EH (cell line): Measurements from ENCODE around the gene TM4SF4.

Experiments used
- DNase-seq: peaks from one replicate; pipeline ENCODE4 v3.0.0-alpha.2; 2015; ENCODE audit warnings: low read depth

TM4SF4 gene

DNA sequence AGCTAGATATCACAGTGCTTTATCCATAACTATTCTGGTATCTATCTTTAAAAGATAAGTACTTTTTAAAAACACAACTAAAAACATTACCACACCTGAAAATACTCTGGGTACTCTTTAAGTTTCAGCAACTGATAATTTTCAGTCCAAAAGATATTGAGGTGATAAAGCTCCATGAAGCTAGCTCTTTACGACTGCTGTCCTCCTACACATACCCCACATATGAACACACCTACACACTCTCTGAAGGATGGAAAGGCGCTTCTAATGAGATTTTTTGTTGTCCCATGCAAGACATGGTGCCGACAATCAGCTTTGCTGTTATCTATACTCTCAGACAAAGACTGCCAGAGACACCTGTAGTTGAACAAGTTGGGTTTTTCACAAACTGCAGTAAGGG, 19.1 kb upstream of the TM4SF4 start:
- no peak for DNase-seq

DNA sequence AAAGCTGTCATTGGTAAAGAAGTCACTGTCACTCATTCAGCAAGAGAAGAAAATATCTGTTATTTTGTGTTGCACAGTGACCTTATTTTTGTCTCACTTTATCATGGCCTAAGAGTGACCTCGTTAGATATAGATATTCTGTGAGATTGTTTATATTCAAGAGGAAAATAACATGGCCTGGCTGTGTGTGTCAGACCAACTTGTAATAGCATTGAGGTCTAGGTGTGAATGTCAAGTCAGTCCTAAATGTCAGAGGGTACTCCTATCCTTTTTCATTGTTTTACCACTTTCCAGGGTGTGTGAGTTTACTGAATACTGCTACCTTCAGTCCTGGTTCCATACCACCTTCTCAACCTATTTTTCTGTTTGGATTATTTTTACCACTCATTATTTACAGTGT, 18.5 kb upstream of the TM4SF4 start:
- no peak for DNase-seq

DNA sequence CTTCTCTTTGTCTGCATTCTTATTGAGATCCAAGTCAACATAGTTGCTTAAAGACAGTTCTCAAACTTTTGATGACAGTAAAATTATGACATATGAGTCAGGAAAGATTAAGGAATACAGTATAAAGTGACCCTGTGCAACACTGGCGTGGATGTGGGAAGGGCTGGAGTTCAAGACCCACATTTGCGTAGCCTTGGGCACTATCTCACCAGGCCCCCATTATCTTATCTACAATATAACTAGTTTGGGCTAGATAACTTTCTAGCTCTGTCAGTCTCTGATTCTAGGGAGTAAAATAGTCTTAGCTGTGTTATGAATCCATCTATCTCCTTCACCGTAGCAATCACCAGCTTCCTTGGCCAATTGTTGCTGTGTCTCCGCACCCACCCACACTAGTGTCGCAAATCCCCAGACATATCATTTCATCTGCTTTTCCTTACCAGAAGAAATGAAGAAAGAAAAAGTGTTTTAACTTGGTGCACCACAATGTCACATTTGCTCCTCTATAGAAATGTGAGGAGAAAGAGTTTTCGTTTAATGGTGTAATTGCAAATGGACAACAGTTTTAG, 14.9 kb upstream of the TM4SF4 start:
- DNase-seq: no peak

DNA sequence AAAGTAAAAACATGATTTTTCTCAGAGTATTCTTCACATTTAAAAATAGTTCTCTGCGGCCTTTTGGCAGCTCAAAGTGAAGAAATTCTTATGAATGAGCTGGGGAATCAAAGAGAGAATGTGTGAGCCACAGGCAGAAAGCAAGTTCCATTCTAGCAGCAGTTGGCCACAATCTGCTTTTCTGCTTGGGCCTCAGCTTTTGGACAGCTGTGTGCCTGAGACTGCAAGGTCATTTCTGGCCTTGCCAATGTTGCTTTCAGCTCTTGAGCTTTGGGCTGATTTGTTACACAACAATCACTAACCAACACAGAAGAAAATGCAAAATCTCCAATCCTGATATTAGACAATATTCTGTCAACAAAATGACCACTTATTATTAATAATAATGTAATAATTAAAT, 14.4 kb upstream of the TM4SF4 start:
- DNase-seq: no peak

DNA sequence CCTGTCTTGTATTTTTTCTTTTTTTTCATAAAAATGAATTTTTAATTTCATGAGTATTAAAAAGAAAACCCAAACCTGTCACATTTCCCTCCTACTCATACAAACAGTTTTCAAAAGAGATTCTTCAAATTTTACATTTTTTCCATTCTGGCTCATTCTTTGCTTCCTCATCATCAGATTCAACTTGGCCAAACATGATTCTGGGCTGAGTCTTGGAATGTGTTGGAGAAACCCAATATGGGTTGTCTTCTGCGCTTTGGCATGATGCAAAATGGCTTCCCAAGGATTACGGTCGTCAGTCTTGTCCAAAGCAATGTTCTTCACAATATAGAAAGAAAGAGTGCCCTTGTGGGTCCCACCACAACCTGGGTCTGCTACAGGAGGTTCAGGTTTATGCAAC, 12.4 kb upstream of the TM4SF4 start:
- peak; percentile 53 for DNase-seq

DNA sequence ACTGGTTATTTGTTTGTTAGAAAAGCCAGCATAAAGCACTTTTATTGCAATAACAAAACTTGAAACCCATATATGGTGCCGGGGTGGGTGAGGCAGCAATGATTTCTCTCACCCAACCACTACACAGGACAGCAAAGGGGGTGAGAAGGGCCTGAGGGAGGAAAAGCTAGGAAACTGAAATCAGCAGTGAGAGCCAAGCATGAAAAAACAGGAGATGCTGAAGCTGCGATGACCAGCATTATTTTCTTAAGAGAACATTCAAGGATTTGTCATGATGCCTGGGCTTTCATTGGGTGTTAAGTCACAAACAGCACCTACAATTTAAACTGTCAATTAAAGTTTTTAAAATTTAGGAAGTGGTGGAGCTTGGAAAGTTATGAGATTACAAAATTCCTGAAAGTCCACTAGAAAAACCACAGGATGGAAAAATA, 11.9 kb upstream of the TM4SF4 start:
- peak; percentile 90 for DNase-seq

DNA sequence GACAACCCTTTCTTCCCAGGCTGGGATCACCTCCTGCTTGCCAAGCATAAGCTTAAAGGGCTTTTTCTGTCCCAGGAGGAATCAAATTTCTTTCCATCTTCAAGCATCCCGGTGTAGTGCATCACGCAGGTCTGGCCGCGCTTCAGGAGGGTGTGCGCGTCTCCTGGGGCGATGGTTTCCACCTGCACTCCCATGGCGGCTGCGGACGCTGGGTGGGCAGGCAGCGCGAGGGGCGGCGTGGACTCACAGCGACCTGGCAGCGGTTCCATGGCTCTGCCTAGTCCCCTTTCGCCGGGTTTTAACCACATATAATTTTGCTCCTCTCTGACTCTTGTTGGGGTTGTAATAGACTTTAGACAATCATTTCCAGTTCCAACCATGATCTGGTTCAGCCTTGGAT, 10.6 kb upstream of the TM4SF4 start:
- DNase-seq: no peak

DNA sequence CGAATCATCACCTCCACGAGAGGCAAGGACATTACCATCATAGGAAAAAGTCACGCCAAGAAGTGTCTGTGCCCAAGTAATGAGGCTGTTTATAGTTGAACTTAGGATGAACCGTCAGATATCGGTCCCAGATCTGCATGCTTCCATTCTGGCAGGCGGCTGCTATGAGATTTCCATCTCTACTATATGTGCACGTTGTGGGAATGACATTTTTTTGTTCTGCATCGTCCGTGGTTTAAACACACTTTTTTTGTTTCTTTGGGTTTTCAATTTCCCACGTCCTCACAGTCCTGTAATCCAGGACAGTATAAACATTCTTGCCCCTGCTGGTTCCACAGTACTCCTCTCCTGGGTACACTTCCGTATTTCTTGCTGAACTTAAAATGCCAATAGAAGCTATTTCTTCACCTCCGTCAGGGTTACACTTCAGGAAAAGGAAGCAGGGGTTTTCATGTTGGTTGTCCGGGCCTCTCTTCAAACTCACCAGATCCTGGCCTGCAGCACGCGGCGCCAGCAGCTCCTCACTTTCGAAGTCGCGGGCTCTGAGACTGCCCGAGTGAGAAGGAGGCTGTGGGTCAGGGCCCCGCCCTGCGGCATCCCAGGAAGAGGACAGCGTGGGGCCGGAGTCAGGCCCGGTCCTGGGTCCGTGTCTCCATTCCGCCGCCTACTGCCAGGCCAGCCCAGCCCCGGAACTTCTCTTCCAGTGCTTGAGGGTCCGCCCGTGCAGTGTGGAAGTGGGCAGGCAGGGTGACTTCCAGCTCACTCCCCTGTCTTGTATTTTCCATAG, 9.8 kb upstream of the TM4SF4 start:
- no peak for DNase-seq

DNA sequence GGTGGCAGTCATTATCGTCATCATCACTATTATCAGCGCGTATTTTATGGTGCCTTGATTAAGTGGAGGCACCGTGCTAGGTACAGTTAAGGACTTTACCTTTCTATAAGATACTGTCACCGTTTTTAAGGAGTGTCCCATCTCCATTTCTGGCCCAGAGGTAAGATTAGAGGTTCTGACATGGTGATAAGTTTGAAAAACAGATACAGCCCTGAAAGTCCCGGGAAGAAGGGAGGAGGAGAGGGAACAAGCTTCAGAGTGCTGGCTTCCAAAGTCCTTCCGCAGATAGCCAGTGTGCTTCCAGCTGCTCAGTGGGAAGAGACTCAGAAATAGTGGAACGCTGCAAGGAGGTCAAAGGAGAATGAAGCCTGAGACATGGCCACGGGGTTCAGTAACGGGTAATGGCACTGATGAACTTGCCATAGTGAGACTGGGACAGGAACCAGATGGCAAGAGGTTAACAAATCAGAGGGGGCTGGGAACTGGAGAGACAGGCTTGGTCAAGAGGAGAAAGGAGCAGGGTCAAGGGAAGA, 9.1 kb upstream of the TM4SF4 start:
- DNase-seq: no peak

DNA sequence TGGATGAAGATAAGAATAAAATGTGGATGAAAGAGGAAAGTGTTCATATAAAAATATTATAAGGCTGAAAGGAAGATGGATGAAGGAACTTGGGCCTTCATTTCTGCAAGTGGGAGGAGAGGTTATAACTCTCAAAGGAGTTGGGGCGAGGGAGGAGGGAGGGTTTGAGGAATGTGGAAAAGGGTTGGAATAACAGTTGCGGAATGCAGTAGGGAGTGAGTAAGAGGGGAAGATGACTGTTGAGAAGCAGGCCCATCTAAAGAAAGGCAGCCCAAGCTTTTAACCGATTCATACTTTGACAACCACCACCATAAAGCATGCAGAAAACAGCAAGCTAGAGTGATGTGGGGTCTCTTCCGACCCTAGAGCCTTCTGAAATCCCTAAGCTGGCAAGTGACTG, 8.3 kb upstream of the TM4SF4 start:
- DNase-seq: peak; percentile 93

DNA sequence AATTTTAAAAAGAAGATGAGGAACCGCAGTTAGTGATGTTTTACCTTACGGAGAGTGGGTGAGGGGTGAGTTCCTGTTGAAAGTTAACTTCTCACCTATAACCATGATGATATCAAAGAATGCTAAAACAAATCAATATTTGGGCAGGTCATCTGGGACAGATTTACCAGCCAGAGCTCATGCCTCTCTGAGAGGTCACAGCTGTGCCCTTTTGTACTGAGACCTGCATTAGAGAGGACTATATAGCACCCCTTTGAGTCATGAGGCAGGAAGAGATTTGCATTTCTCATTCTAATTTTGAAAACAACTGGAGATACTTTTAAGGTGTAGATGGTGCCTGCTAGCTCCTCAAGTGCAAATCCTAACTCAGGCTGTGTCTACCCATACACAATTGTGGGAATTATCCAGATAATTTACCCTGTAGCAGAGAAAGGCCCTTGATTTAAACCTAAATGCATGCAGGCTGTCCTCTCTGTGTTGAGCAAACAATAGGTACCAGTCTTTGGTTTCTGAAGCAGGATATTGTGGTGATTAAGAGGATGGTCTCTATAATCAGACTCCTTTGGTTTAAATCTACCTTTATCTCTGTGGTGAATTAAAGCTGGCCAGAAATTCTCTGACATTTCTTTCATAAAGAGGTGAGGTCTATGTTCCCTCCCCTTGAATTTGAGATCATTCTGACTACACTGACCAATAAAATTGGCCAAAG, 5.8 kb upstream of the TM4SF4 start:
- DNase-seq: no peak

DNA sequence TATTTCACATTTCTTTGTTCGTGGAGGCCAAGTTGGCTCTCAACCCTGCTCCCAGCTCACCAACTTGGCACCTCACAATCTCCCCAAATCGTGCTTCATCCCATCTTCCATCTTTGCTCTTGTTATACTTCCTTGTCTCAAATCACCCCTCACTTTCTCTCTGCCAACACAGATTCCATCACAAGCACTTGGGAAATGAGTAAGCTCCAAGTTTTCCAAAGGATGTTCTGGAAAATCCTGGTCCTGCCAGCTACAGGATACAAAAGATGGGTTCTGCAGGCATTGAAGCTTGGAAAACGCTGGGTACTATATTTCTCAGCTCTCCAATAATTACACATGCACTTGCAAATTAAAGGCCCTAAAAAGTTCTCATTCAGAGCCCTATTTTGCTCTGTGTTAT, 4.1 kb upstream of the TM4SF4 start:
- DNase-seq: peak; percentile 43

DNA sequence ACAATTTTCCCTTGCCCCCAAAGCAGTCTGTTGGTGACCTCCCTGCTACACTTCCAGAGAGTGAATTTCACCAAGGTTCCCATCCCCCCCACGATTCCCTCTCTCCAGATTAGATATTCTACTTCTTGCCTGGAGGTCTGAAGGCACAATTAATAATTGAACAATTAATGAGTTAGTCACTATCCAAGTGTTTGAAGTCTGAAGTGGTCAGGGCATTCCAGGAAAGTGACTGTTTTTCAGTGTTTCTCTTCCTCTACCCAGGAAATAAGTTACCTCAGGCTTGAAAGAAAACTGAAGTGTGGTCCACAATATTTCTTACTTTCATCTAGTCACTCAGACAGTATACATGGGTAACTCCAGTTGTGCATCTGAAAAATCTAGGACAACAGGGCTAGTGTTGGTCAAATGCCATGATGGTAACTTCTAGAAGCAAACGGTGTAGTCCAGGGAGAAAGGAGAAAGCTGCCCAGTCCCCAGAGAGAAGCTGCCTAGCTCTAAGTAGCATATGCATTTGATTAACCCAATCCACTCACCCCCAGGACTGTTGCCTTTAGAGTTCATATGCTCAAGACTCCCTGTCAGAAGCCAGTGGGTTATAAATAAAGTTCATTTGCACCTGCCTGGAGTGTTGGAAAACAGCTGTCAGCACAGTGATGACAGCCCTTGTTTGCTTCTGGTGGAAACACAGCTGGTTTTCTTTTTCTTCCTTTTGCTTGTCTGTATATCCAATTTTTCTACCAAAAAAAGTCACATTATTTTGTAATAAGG, 2.3 kb upstream of the TM4SF4 start:
- peak; percentile 66 for DNase-seq

DNA sequence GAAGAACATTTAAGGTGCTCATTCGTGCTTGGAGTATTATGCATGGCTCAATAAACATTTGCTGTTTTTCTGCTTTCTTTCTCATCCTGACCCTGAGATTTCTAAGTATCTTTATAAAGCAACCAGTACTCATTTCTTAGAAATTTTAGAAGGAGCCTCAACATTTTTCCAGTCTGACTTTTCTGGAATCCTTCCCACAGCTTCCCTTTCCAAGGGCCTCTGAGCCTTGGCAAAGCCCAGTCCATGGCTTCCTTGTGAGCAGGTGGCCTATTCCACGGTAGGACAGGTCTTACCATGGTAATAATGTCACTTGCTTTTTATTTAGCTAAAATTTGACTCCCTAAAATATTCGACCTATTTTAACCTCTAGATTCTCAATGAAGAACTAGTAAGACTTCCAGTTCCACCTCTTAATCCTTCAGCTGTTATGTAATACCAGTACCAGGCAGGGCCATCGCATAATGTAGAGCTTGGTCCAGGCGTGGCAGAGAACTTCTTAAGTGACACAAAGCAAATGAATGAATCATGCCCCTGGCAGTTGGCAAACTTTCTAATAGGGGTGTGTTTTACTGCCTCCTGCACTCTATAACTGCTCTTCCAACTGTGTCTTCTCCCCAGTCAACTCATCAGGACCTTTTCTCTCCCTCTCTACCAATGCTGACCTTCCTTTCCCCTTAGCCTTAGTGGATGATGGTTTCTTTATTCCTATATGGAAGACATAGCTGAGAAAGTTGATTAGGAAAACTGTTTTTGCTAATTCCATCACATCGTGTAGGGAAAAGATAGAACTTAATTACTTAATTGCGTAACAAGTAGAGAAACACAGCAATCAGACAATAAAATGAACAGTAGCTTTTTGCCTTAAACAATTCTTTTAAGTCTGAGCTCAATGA, 894 bp upstream of the TM4SF4 start:
- peak; percentile 91 for DNase-seq

DNA sequence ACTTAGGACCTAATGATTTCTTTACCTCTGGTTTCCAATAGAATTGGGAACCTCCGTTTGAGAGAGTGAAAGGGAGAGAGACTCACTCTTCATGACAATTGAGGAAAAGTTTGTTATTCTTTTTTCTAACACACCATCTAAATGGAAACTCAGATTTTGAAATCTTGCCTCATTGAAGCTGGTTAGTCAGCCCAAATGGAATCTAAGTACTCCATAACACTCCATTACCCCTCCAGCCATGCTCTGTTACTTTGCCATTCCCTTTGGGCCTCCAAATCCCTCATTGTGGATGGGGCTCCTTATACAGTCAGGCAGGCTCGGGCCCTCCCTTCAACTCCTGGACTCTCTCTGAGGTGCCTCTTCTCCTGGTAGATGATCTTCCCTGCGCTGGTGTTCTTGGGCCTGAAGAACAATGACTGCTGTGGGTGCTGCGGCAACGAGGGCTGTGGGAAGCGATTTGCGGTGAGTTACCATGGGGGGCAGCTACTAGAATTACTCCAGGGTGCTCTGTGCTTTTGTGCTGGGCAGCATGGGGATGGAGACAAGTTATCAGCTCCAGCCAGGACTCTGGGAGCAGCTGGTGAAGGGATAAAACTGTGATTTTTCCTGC, 1.1 kb downstream of the TM4SF4 start:
- DNase-seq: peak; percentile 42

DNA sequence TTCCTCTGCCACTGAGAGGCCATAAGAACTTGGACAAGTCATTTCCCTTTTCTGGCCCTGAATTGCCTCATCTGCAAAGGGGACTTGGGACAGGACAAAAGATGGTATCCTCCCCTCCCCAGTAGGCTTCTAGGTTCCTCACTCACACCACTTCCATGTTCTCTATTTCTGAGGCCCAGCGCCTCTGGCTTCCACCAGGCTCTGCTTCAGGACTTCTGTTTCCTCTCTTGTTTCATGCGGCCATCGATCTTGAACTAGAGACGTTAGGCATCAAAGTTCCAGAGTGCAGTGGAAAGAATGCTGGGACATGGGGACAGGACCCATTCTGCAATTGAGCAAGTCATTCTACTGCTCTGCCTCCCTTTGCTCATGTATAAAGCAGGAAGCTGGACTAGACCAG, 1.7 kb downstream of the TM4SF4 start:
- no peak for DNase-seq

DNA sequence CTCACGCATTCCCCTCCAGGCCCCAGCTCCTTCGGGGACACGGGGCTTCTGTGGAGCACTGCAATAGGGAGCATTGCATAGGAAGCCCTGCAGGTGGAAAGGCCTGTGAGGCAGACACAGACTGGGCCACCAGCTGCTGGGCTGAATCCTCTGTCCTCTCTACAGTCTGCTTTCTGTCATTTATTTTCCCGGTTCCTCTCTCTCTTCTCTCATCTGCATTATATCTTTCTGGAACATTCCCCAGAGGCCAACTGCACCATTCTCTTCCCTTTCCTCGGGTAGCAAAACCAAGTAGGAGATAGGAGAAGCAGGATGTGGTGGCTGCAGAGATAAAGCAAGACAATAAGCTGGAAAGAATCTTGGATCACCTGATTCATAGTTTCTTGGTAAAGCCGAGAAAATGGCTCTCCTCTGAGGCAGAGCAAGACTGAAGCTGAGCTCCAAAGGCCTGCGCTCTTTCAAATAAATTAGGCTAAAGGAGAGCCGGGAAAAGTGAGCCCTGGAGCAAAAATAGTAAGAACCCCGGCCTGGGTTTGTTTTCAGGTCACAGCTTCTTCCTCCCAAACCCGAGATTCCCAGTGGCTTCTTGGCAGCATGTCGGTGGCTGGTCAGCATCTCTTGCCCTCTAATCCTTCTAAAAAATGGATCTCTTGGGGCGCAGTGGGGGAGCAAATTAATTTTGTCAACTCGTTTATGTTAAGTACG, 5.3 kb downstream of the TM4SF4 start:
- peak; percentile 32 for DNase-seq

DNA sequence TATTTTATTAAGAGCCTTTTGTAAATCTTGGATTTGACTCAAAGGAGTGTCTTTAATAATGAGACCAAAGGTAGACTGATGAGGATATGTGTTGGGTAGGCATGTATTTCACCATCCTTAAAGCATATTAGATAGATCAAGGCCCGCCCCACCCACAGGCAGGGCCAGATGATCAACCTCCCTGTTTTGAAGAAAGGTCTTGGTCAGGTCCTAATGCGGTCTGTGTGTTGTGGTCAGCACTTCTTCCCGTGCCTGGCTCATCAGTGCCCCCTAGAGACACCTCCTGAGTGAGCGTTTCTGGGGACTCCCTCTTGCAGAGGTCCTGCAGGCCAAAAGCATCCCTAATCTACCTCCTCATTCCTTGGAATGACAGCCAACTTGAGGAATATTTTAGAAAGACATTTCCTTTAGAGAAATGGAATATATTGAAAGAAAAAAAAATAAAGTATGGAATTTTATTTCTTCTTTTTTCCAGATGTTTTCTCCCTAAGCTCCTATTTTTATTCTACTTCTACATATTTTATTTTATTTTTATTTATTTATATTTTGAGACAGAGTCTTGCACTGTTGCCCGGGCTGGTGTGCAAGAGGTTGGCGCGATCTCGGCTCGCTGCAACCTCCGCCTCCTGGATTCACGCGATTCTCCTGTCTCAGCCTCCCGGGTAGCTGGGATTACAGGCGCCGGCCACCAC, 6.0 kb downstream of the TM4SF4 start:
- DNase-seq: peak; percentile 86

DNA sequence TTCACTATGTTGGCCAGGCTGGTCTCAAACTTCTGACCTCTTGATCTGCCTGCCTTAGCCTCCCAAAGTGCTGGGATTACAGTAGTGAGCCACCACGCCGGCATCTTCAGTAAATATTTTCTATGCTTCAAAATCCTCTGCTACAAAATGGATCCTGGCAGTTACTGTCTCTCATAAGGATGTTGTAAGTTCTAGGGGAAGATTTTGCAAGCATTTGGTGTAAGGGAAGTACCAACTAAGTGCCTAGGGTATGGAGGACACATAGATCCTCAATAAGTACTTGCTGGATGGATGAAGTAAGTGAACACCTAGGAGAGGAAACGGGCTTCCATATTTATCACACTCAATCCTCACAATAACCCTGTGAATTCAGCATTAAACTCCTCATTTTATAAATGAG, 6.6 kb downstream of the TM4SF4 start:
- no peak for DNase-seq

DNA sequence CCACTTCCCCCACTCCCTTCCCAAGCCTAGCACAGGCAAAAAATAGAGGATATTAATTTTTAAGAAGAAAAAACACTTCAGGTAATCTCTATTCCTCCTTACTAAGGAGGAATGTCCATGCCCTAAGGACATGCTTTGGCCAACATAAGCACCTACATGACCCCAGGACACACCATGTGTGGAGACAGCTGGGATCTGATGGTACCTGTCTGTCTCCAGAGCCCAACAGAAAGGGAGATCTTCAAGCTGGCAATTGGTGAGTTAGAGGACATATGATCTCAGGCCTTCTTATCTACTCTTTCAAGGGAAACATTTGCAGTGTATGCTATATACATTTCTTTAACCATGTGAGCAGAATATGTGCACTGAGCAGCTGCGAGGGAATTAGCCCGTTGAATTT, 7.0 kb downstream of the TM4SF4 start:
- DNase-seq: no peak
